T-helper 9 cell (primary cell): ENCODE data around the gene DOCK6.
"Not testable (repeated sequence)": the region's sequence is repeated elsewhere in the genome, so short reads cannot be mapped to it uniquely, and the experiment has no call there.

Experiments used
- DNase-seq: peaks from one replicate; pipeline ENCODE4 v3.0.0-alpha.2; 2020

DOCK6 gene

DNA sequence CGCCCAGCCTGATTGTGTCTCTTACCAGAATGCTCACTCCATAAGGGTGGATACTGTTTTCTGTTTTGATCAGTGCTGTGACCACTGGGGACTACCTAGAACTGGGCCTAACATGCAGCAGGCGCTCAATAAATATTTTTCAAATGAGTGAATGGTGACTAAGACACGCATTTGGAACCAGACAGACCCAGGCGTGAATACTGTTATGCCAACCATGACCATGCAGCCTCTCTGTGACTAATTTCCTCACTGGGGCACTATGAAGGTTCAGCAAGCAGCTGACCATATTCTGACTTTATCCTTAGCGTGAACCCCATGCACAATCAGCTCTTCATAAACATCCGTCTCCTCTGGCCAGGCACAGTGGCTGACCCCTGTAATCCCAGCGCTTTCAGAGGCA is 93.8 kb downstream of the DOCK6 start:
- no peak for DNase-seq

GRCh38 chr19:11166281-11167142 is 95.8 kb downstream of the DOCK6 start:
- no peak for DNase-seq

GRCh38 chr19:11165486-11166030 is 96.8 kb downstream of the DOCK6 start:
- DNase-seq = no peak

GRCh38 chr19:11164879-11165406 is 97.4 kb downstream of the DOCK6 start:
- DNase-seq = no peak

DNA sequence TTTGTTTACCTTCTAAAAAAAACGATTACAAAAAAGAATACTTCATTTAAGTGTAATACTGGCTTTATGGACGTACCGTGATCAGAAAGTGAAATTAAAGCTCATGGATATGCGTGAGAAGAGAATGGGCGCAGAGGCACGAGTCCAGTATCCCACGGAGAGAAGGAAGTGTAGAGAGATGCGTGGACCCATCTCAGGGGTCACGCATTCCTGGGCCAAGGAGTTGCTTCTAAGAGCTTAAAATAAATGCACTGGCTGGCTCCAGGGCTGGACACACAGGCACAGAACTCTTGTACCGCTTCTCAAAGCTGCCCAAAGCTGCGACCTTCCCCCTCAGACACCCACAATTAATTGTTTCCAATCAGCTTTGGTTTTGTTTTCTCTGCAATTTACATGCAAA is 98.0 kb downstream of the DOCK6 start:
- no peak for DNase-seq

GRCh38 chr19:11160440-11160768 is 101.9 kb downstream of the DOCK6 start:
- DNase-seq = not testable (repeated sequence)

- DNase-seq = no peak
Observed at GRCh38 chr19:11159598-11160439, 102.5 kb downstream of the DOCK6 start.

DNA sequence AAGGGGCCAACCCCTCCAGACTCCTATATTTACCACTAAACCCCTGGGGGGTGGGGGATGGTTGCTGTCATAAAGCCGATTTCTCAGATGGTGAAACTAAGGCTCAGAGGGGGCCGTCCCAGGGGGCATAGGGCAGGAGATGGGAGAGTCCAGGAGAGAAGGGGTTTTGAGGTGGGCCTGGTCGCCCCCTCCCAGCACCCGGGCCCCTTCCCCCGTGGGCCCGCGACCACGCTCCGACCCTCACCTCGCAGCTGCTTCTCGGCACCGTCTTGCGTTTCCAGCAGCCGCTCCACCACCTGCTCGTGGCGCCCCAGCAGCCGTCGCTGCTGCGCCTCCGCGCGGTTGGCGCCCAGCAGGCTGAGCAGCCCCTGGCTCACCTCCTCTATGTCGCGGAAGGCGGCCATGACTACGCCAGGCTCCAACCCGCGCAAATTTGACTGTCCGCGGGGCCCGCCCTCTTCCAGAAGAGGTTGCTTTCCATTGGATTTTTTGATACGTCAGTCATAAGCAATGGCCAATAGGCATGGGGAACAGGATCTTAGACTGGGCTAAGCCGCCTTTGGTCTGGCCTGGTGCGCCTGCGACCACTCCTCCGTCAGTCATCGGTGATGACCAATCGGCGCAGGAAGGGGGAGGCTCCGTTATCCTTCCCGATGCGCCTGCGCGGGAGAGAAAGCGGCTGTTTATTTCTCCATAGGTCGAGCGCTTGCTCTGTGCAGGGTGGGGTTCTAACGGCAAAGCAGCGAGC is 106.8 kb downstream of the DOCK6 start, which contains the start of gene SPC24:
Gene SPC24, minus strand, starts transcription at position 410 of the 748 bp plus-strand sequence. Its CDS starts 6 bp downstream, at position 404.
- peak; percentile 71 for DNase-seq

DNA sequence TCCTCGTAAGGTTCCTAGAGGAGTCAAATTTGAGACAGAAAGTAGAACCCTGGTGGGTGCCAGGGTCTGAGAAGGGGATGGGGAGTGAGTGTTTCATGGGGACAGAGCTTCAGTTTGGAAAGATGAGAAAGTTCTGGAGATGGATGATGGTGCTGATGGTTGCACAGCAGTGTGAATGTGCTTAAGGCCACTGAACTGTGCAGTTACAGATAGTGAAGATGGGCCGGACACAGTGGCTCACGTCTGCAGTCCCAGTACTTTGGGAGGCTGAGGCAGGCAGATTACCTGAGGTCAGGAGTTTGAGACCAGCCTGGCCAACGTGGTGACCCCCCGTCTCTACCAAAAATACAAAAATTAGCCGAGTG is 107.7 kb downstream of the DOCK6 start:
- no peak for DNase-seq

GRCh38 chr19:11152318-11153062 is 109.8 kb downstream of the DOCK6 start:
- no peak for DNase-seq

GRCh38 chr19:11151181-11151580 is 111.1 kb downstream of the DOCK6 start:
- DNase-seq = no peak
